ENCODE results near the gene MUC4.
"Not testable (repeated sequence)": the region's sequence is repeated elsewhere in the genome, so short reads cannot be mapped to it uniquely, and the experiment has no call there.

The MUC4 gene

GRCh38 chr3:195729476-195730251 lies 82.1 kb downstream of the MUC4 start:
- in situ Hi-C loops (cut with HindIII; ENCODE audit: low sequenced_read_pairs) = no loop called here
- no peak for DNase-seq (ENCODE audit: low read depth)
- no peak for TF ChIP-seq CTCF (IDR thresholded peaks at IDR 0.05; ENCODE audit: low read depth, low read length, missing control alignments)
- H3K4me3 ChIP-seq (ENCODE audit: low read depth, low read length) = no peak overlapping the region

DNA sequence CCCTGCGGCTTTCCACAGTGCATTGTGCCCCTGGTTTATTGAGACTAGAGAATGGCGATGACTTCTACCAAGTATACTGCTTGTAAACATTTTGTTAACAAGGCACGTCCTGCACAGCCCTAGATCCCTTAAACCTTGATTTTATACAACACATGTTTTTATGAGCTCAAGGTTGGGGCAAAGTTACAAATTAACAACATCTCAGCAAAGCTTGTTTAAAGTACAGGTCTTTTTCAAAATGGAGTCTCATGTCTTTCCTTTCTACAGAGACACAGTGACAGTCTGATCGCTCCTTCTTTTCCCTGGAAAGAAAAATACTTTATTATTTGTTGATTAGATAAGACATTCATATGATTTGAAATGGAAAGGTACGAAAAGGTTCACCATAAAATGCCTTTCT lies 82.9 kb downstream of the MUC4 start:
- H3K4me3 ChIP-seq (ENCODE audit: low read depth, low read length); DNase-seq (ENCODE audit: low read depth); in situ Hi-C loops (cut with HindIII; ENCODE audit: low sequenced_read_pairs): not testable (repeated sequence)

DNA sequence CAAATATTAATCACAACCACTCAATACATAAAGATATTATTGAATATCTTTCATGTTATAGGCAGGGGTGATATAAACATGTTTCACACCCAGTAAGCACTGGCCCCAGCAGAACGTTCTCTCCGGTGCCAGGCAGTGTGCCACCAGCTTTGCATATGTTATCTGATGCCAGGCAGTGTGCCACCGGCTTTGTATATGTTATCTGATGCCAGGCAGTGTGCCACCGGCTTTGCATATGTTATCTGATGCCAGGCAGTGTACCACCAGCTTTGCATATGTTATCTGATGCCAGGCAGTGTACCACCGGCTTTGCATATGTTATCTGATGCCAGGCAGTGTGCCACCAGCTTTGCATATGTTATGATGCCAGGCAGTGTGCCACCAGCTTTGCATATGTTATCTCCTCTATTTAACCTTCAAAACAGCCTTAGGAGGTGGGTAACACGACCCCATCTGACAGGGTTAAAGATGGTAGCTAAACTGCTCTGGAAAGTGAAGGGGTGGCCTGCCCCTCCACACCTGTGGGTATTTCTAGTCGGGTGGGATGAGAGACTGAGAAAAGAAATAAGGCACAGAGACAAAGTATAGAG lies 84.0 kb downstream of the MUC4 start:
- no peak overlapping the region for H3K4me3 ChIP-seq (ENCODE audit: low read depth, low read length)
- in situ Hi-C loops (cut with HindIII; ENCODE audit: low sequenced_read_pairs) = no loop called here
- no peak for TF ChIP-seq CTCF (IDR thresholded peaks at IDR 0.05; ENCODE audit: low read depth, low read length, missing control alignments)
- DNase-seq (ENCODE audit: low read depth) = no peak

DNA sequence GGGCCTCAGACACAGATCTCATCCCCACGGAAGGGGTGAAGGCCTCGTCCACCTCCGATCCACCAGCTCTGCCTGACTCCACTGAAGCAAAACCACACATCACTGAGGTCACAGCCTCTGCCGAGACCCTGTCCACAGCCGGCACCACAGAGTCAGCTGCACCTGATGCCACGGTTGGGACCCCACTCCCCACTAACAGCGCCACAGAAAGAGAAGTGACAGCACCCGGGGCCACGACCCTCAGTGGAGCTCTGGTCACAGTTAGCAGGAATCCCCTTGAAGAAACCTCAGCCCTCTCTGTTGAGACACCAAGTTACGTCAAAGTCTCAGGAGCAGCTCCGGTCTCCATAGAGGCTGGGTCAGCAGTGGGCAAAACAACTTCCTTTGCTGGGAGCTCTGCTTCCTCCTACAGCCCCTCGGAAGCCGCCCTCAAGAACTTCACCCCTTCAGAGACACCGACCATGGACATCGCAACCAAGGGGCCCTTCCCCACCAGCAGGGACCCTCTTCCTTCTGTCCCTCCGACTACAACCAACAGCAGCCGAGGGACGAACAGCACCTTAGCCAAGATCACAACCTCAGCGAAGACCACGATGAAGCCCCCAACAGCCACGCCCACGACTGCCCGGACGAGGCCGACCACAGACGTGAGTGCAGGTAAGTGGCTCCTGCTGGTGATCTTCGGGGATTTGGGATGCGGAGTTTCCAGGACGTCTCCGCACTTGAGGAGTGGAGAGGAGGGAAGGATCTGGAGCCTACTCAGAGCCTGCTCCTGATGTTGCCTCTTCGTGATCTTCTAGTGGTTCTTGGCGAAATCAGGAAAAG lies 85.6 kb downstream of the MUC4 start:
- DNase-seq (ENCODE audit: low read depth); H3K4me3 ChIP-seq (ENCODE audit: low read depth, low read length); in situ Hi-C loops (cut with HindIII; ENCODE audit: low sequenced_read_pairs): not testable (repeated sequence)

DNA sequence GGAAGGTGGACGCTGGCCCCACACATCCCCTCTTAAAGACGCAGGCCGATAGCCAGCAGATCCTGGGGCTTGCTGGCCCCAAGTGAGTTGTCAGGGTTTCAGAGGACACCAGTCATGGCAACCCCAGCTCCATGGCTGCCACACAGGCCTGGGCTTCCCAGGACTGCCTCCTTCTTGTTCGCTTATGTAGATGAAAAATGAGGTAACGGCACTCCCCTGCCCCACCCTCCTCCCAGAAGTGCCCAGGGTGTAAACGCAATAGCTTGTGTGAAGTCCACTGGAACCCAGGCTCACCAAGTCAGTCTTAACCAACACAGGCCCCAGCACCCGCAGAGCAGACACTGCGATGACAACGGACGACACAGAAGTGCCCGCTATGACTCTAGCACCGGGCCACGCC lies 87.4 kb downstream of the MUC4 start:
- DNase-seq (ENCODE audit: low read depth); in situ Hi-C loops (cut with HindIII; ENCODE audit: low sequenced_read_pairs); H3K4me3 ChIP-seq (ENCODE audit: low read depth, low read length): not testable (repeated sequence)

GRCh38 chr3:195722996-195723345 lies 88.8 kb downstream of the MUC4 start:
- DNase-seq (ENCODE audit: low read depth); H3K4me3 ChIP-seq (ENCODE audit: low read depth, low read length); in situ Hi-C loops (cut with HindIII; ENCODE audit: low sequenced_read_pairs): not testable (repeated sequence)

- in situ Hi-C loops (cut with HindIII; ENCODE audit: low sequenced_read_pairs); H3K4me3 ChIP-seq (ENCODE audit: low read depth, low read length); DNase-seq (ENCODE audit: low read depth): not testable (repeated sequence)
These were observed 89.4 kb downstream of the MUC4 start for GRCh38 chr3:195722139-195722995.

DNA sequence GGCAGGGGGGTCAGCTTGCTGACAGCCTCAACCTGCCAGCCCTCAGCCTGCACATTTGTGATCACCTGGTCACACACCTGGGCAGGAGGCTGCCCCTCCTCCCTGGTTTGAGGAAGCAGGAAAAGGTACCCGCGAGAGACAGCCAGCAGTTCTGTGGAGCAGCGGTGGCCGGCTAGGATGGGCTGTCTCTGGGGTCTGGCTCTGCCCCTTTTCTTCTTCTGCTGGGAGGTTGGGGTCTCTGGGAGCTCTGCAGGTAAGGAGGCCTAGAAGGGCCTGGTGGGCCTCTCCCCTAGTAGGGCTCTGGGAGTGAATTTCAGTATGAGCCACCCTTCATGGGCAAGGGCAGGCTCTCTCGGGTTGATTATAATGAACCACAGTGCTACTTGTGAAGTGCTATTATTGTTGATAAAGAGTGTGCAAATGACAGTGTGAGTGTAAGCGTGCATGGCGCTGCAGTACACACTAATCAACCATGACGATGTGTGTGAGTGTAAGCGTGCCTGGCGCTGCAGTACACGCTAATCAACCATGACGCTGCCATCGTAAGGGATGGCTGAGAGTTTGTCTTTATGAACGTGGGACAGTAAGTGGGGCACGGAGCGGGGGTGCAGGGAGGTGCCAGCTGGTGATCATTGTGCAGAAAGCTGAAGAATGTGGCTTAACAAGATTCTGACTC lies 90.8 kb downstream of the MUC4 start, which contains the start of gene MUC20:
TSS of gene MUC20 (plus strand) at position 148 of the 676 bp plus-strand sequence. CDS start at position 178, 30 bp downstream.
- DNase-seq (ENCODE audit: low read depth); H3K4me3 ChIP-seq (ENCODE audit: low read depth, low read length); in situ Hi-C loops (cut with HindIII; ENCODE audit: low sequenced_read_pairs): not testable (repeated sequence)

- in situ Hi-C loops (cut with HindIII; ENCODE audit: low sequenced_read_pairs); DNase-seq (ENCODE audit: low read depth); H3K4me3 ChIP-seq (ENCODE audit: low read depth, low read length): not testable (repeated sequence)
These were observed 92.0 kb downstream of the MUC4 start for GRCh38 chr3:195719514-195720254.
